ENCODE measurements around the gene CALHM4. TPM values are rescaled to one million over a fixed set of nuclear protein-coding genes. Genes with fewer than 3 reads are reported as not detected.

CALHM4 gene
- polyA plus RNA-seq, 1 of the 3 experiments (the other 2 are of a cell fraction) = not detected

GRCh38 chr6:116550796-116551195, 2.8 kb upstream of the CALHM4 start:
- Histone ChIP-seq H3K36me3 (replicated peaks in 1 of 2; ENCODE audit: control insufficient read depth in 1 of 2, insufficient read depth in 2 of 2, low read length in 1 of 2) (no peaks in the 10 kb centered on the region), H3K4me3 (ENCODE audit: low read depth in 2 of 2, low read length in 1 of 2) (no peak overlapping the region), H3K4me1 (ENCODE audit: control insufficient read depth in 1 of 2, insufficient read depth in 2 of 2, low read depth in 1 of 2, low read length in 1 of 2) (no peaks in the 10 kb centered on the region; a peak in 1 of 4 replicates), H3K4me2 (no peak overlapping the region), H3K27me3 (ENCODE audit: insufficient read depth) (no peaks in the 10 kb centered on the region), H3K9me3 (no peaks in the 10 kb centered on the region), H3K79me2 (ENCODE audit: insufficient read depth) (no peaks in the 10 kb centered on the region), H4K20me1 (ENCODE audit: insufficient read depth) (no peaks in the 10 kb centered on the region), H3F3A (replicated peaks; ENCODE audit: insufficient read depth) (peaks cover 9% of the 10 kb centered on the region), H3K9me2 (no peaks in the 10 kb centered on the region), H3K9ac (no peak overlapping the region), H2AFZ (ENCODE audit: low read depth) (no peak overlapping the region), H3K27ac (ENCODE audit: low read depth in 2 of 2, low read length in 1 of 2) (no peak overlapping the region)
- no peak for DNase-seq
- 96% methylated on average over 4 of the region's 4 CpGs for WGBS (ENCODE audit: low lambda C conversion rate)
- CTCF ChIA-PET = interaction anchor here (1.1 to 3.5 kb wide), 3 partner anchors 9 to 263 kb away, joined by 3 to 18 read pairs (median 5); no protein-coding TSS in a partner anchor
- no peak for TF ChIP-seq REST (IDR thresholded peaks at IDR 0.05; ENCODE audit: low read depth, low read length)
- POLR2A ChIA-PET = no interaction called here

DNA sequence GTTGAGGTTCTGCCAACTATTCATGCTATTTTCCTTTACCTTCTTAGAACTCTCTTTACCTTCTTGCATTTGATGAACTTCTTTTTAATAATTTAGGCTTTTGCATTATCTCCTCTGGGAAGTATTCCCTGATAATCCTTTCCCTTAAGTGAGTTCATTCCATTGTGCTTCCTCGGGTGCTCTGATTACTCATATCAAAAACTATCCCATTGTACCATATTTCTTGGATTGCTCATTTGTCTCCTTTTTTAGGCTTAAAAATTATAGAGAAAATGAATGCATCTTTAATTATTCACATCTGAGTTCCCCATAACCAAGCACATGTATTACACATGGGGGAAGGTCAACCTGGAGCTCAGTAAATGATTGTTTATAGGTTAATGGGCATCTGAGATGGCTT, 2.5 kb downstream of the CALHM4 start:
- H3K36me3 ChIP-seq (replicated peaks in 1 of 2; ENCODE audit: control insufficient read depth in 1 of 2, insufficient read depth in 2 of 2, low read length in 1 of 2) = no peaks in the 10 kb centered on the region
- H4K20me1 ChIP-seq (ENCODE audit: insufficient read depth) = no peaks in the 10 kb centered on the region
- peaks cover 0 to 28% of the 10 kb centered on the region in 2 experiments; a peak in 3 of 4 replicates for H3K4me1 ChIP-seq (ENCODE audit: control insufficient read depth in 1 of 2, insufficient read depth in 2 of 2, low read depth in 1 of 2, low read length in 1 of 2)
- H3K4me3 ChIP-seq (ENCODE audit: low read depth in 2 of 2, low read length in 1 of 2) = no peak overlapping the region
- no peaks in the 10 kb centered on the region for H3K9me2 ChIP-seq
- 5% methylated on average over 1 of the region's 1 CpG for WGBS (ENCODE audit: low lambda C conversion rate)
- no peaks in the 10 kb centered on the region for H3K79me2 ChIP-seq (ENCODE audit: insufficient read depth)
- TF ChIP-seq SMC3 (IDR thresholded peaks at IDR 0.05; ENCODE audit: low read depth, low read length) (no peak), GATA2 (CRISPR knock-in tag; IDR thresholded peaks at IDR 0.05) (no peak), EP300 (IDR thresholded peaks at IDR 0.05; ENCODE audit: borderline replicate concordance in 1 of 2, low read depth in 1 of 2, low read length in 1 of 2) (peak in 1 of 2 experiments; percentile 46; a peak in 1 of 4 replicates), FOSL2 (IDR thresholded peaks at IDR 0.05; ENCODE audit: borderline replicate concordance, low read depth) (peak; percentile 78), REST (IDR thresholded peaks at IDR 0.05; ENCODE audit: low read depth, low read length) (no peak), JUND (IDR thresholded peaks at IDR 0.05) (peak; percentile 67), TCF12 (IDR thresholded peaks at IDR 0.05) (peak; percentile 80), NFIC (IDR thresholded peaks at IDR 0.05; ENCODE audit: borderline replicate concordance) (peak; percentile 50; the same call in 1 of the 2 replicates), RAD21 (IDR thresholded peaks at IDR 0.05; ENCODE audit: low read length) (no peak), TEAD4 (IDR thresholded peaks at IDR 0.05; ENCODE audit: borderline replicate concordance, insufficient read depth) (peak; percentile 61; the same call in 1 of the 2 replicates)
- TF ChIP-seq, protein P1, sequence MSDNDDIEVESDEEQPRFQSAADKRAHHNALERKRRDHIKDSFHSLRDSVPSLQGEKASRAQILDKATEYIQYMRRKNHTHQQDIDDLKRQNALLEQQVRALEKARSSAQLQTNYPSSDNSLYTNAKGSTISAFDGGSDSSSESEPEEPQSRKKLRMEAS (IDR thresholded peaks at IDR 0.05; ENCODE audit: low read depth) = peak; percentile 82
- no peaks in the 10 kb centered on the region for H3K9me3 ChIP-seq
- H3K27me3 ChIP-seq (ENCODE audit: insufficient read depth) = no peaks in the 10 kb centered on the region
- H3K4me2 ChIP-seq = peak overlapping the region; percentile 12; the same call in 1 of the 2 replicates
- H2AFZ ChIP-seq (ENCODE audit: low read depth) = peak overlapping the region; percentile 61; the same call in 1 of the 2 replicates
- H3K27ac ChIP-seq (ENCODE audit: low read depth in 2 of 2, low read length in 1 of 2) = peak overlapping the region; percentile 20 to 79; a peak in 3 of 4 replicates
- H3K9ac ChIP-seq = peak overlapping the region; percentile 10; the same call in 1 of the 2 replicates
- ChIA-PET POLR2A (no interaction called here), CTCF (interaction anchor here (2.0 kb wide), 1 partner anchor 268 kb away, joined by 8 read pairs; no protein-coding TSS in a partner anchor)
- DNase-seq = no peak
- H3F3A ChIP-seq (replicated peaks; ENCODE audit: insufficient read depth) = peaks cover 36% of the 10 kb centered on the region
